Measurements from ENCODE around the gene ETNK2. TPM values are rescaled to one million over a fixed set of nuclear protein-coding genes. Genes with fewer than 3 reads are reported as not detected.
A peak's percentile ranks its signal among the peaks of the same experiment; 100 is the strongest.

Gene ETNK2
- total RNA-seq, 1 donor from 2014 or later: 6.8 TPM

GRCh38 chr1:204084247-204084772, 67.5 kb downstream of the ETNK2 start:
- Histone ChIP-seq H3K9ac (ENCODE audit: low read depth in 1 of 3, low read length in 3 of 3) (peak overlapping the region; percentile 59 to 75 (median 69)), H3K4me3 (ENCODE audit: low read length in 3 of 3) (peak overlapping the region in 2 of 3 donors; percentile 13 to 30), H3K27ac (ENCODE audit: low read depth, low read length) (peak overlapping the region; percentile 81), H3K9me3 (ENCODE audit: control insufficient read depth in 3 of 3, low read length in 3 of 3) (no peaks in the 10 kb centered on the region), H3K4me1 (ENCODE audit: control insufficient read depth in 3 of 3, insufficient read depth in 3 of 3, low read length in 3 of 3) (peaks cover 66 to 76% (median 72%) of the 10 kb centered on the region in 3 donors), H3K27me3 (ENCODE audit: control insufficient read depth in 3 of 3, insufficient read depth in 3 of 3, low read length in 3 of 3) (no peaks in the 10 kb centered on the region), H3K36me3 (ENCODE audit: control insufficient read depth in 3 of 3, insufficient read depth in 3 of 3, low read length in 3 of 3) (no peaks in the 10 kb centered on the region)

- H3K4me1 ChIP-seq (ENCODE audit: control insufficient read depth in 3 of 3, insufficient read depth in 3 of 3, low read length in 3 of 3): peaks cover 57 to 73% (median 66%) of the 10 kb centered on the region in 3 donors
- H3K27ac ChIP-seq (ENCODE audit: low read depth, low read length): peak overlapping the region; percentile 81
- no peak overlapping the region for H3K4me3 ChIP-seq (ENCODE audit: low read length in 3 of 3)
- peak overlapping the region; percentile 59 to 75 (median 69) for H3K9ac ChIP-seq (ENCODE audit: low read depth in 1 of 3, low read length in 3 of 3)
- no peaks in the 10 kb centered on the region for H3K36me3 ChIP-seq (ENCODE audit: control insufficient read depth in 3 of 3, insufficient read depth in 3 of 3, low read length in 3 of 3)
- no peaks in the 10 kb centered on the region for H3K9me3 ChIP-seq (ENCODE audit: control insufficient read depth in 3 of 3, low read length in 3 of 3)
- no peaks in the 10 kb centered on the region for H3K27me3 ChIP-seq (ENCODE audit: control insufficient read depth in 3 of 3, insufficient read depth in 3 of 3, low read length in 3 of 3)
Observed at GRCh38 chr1:204083491-204083890, 68.4 kb downstream of the ETNK2 start.

GRCh38 chr1:204081791-204082513, 69.9 kb downstream of the ETNK2 start:
- Histone ChIP-seq H3K27me3 (ENCODE audit: control insufficient read depth in 3 of 3, insufficient read depth in 3 of 3, low read length in 3 of 3) (no peaks in the 10 kb centered on the region), H3K9ac (ENCODE audit: low read depth in 1 of 3, low read length in 3 of 3) (no peak overlapping the region), H3K9me3 (ENCODE audit: control insufficient read depth in 3 of 3, low read length in 3 of 3) (no peaks in the 10 kb centered on the region), H3K4me3 (ENCODE audit: low read length in 3 of 3) (no peak overlapping the region), H3K36me3 (ENCODE audit: control insufficient read depth in 3 of 3, insufficient read depth in 3 of 3, low read length in 3 of 3) (no peaks in the 10 kb centered on the region), H3K4me1 (ENCODE audit: control insufficient read depth in 3 of 3, insufficient read depth in 3 of 3, low read length in 3 of 3) (peaks cover 44 to 66% (median 57%) of the 10 kb centered on the region in 3 donors), H3K27ac (ENCODE audit: low read depth, low read length) (no peak overlapping the region)

- H3K4me1 ChIP-seq (ENCODE audit: control insufficient read depth in 3 of 3, insufficient read depth in 3 of 3, low read length in 3 of 3): peaks cover 44 to 72% (median 63%) of the 10 kb centered on the region in 3 donors
Observed at GRCh38 chr1:204081164-204081790, 70.6 kb downstream of the ETNK2 start.

More at GRCh38 chr1:204081164-204081790, 70.6 kb downstream of the ETNK2 start:
- H3K27me3 ChIP-seq (ENCODE audit: control insufficient read depth in 3 of 3, insufficient read depth in 3 of 3, low read length in 3 of 3): no peaks in the 10 kb centered on the region
- H3K36me3 ChIP-seq (ENCODE audit: control insufficient read depth in 3 of 3, insufficient read depth in 3 of 3, low read length in 3 of 3): no peaks in the 10 kb centered on the region
- no peak overlapping the region for H3K27ac ChIP-seq (ENCODE audit: low read depth, low read length)
- H3K9ac ChIP-seq (ENCODE audit: low read depth in 1 of 3, low read length in 3 of 3): no peak overlapping the region
- no peaks in the 10 kb centered on the region for H3K9me3 ChIP-seq (ENCODE audit: control insufficient read depth in 3 of 3, low read length in 3 of 3)
- H3K4me3 ChIP-seq (ENCODE audit: low read length in 3 of 3): no peak overlapping the region

Other genes starting within 250 kb of the ETNK2 start
- gene SOX13, start 78.9 kb downstream of the ETNK2 start, total RNA-seq: 4.7 TPM
- not detected for gene REN, start 14.3 kb upstream of the ETNK2 start, total RNA-seq
- not detected for gene KISS1, start 44.4 kb upstream of the ETNK2 start, total RNA-seq
- not detected for gene GOLT1A, start 61.9 kb upstream of the ETNK2 start, total RNA-seq
- 1.0 TPM for gene PLEKHA6, start 207.9 kb upstream of the ETNK2 start, total RNA-seq

All from skeletal muscle tissue (tissue), 4 donors.